Epithelial cell of proximal tubule (primary cell): Measurements from ENCODE around the gene RHBDL3. TPM values are rescaled to one million over a fixed set of nuclear protein-coding genes. Genes with fewer than 3 reads are reported as not detected.

Experiments
- DNase-seq: peaks from one replicate; pipeline ENCODE4 v3.0.0-alpha.2; 2011; ENCODE audit warnings: low read depth
- H3K4me3 ChIP-seq: 2 replicates; pipeline ENCODE4 v1.5.1; 2011; ENCODE audit warnings: low read depth, mild to moderate bottlenecking, low read length
- CTCF ChIP-seq: conservative IDR thresholded peaks from 2 replicates; pipeline ENCODE4 v1.5.1; 2012; ENCODE audit warnings: low read depth, mild to moderate bottlenecking, low read length
- total RNA-seq: library from RNA; depleted of rRNA; stranded (reverse); fragments of >200 nt; gene quantifications from 2 replicates; pipeline ENCODE4 v1.2.3, GENCODE V29; 2015

The RHBDL3 gene
- under 0.01 TPM in 1 of 2 replicates, not detected in the other for total RNA-seq

GRCh38 chr17:32265192-32265923 is at the start of gene RHBDL3:
RHBDL3 (plus strand) TSS chr17:32265832; CDS start chr17:32266190, 358 bp downstream.
- peak within 1 kb of the TSS; percentile 34 for H3K4me3 ChIP-seq
- no peak for TF ChIP-seq CTCF
- no peak for DNase-seq

GRCh38 chr17:32222621-32223020 is 43.0 kb upstream of the RHBDL3 start:
- TF ChIP-seq CTCF = peak; percentile 21
- no peak for DNase-seq

DNA sequence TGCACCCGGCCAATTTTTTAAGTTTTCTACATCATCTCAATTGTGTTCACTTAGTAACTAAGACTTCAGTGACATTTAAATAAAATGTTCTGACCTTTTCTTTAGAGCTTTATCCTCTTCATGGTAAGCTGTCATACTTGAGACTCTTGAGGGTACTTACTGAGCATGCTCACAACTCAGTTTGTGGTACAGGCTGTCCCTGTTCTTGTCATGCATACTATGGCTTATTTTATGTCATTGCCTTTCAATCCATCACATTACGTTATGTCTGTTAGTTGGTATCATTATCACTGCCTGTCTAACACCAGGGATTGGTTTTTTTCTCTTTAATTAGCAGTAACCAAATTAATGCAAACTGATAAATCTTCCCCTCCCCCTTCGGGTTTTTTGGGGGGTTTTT is 41.9 kb upstream of the RHBDL3 start:
- DNase-seq = no peak
- no peak for TF ChIP-seq CTCF
- H3K4me3 ChIP-seq = no peak overlapping the region

More at GRCh38 chr17:32222621-32223020, 43.0 kb upstream of the RHBDL3 start:
- H3K4me3 ChIP-seq = no peak overlapping the region

GRCh38 chr17:32226886-32227285 is 38.7 kb upstream of the RHBDL3 start:
- no peak for TF ChIP-seq CTCF
- no peak for DNase-seq
- H3K4me3 ChIP-seq = no peak overlapping the region

GRCh38 chr17:32227910-32228309 is 37.7 kb upstream of the RHBDL3 start:
- no peak for TF ChIP-seq CTCF
- DNase-seq = no peak
- no peak overlapping the region for H3K4me3 ChIP-seq

DNA sequence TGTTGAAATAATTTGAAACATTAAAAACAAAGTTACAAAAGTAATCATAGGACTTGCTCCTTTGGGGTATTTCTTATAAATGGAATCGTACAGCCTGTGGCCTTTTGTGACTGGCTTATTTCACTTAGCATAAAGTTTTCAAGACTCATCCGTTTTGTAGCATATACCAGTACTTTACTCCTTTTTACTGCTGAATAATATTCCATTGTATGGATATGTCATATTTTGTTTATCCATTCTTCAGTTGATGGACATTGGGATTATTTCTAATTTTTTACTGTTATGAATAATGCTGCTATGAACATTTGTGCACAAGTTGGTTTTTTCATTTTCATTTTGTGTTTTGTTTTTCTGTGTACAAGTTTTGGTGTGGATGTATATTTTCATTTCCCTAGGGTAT is 30.0 kb upstream of the RHBDL3 start:
- no peak for TF ChIP-seq CTCF
- H3K4me3 ChIP-seq = no peak overlapping the region
- no peak for DNase-seq

DNA sequence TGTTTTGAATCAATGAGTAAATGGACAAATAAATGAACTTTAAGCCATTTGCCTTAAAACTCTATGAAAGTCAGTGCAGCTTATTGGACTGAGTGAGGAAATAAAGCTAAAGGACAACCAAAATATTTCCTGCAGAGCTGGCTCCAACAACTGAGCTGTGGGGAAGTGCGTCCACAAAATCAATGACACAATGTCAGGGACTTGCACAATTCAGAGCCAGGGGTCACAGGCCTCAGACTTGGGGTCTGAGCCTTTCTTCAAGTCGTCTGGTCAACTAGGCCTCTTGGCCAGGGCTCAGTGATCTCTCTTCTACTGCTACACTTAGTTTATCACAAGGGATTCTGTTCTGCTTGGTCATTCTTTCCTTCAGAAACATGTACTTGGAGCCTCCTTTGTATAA is 26.2 kb upstream of the RHBDL3 start:
- no peak for TF ChIP-seq CTCF
- no peak overlapping the region for H3K4me3 ChIP-seq
- DNase-seq = no peak
